ENCODE measurements around the gene PTPRN2. TPM values are rescaled to one million over a fixed set of nuclear protein-coding genes. Genes with fewer than 3 reads are reported as not detected.
"Not testable (repeated sequence)": the region's sequence is repeated elsewhere in the genome, so short reads cannot be mapped to it uniquely, and the experiment has no call there.

Gene PTPRN2
- total and polyA plus RNA-seq, 5 experiments from 2014 or later = 0.69 to 1.5 (median 0.99) TPM

GRCh38 chr7:158377800-158378623 is 209.6 kb downstream of the PTPRN2 start:
- H3K4me3 Mint-ChIP-seq = no peak overlapping the region
- POLR2A ChIA-PET = no interaction called here

GRCh38 chr7:158376839-158377186 is 210.8 kb downstream of the PTPRN2 start:
- H3K4me3 Mint-ChIP-seq, H3K36me3 Mint-ChIP-seq, H3K27ac Mint-ChIP-seq, POLR2A ChIA-PET, ATAC-seq: not testable (repeated sequence)
- DNase-seq = peak in 4 of 10 donors; percentile 3 to 35 (median 17)
- Mint-ChIP-seq H3K27me3 (peaks cover 0 to 17% (median 7%) of the 10 kb centered on the region in 5 donors), H3K9me3 (peaks cover 0 to 17% (median 7%) of the 10 kb centered on the region in 9 donors), H3K4me1 (peaks cover 0 to 11% (median 1%) of the 10 kb centered on the region in 4 donors)

More at GRCh38 chr7:158377800-158378623, 209.6 kb downstream of the PTPRN2 start:
- H3K36me3 Mint-ChIP-seq = peaks cover 0 to 5% (median 0%) of the 10 kb centered on the region in 3 donors
- peaks cover 0 to 11% (median 1%) of the 10 kb centered on the region in 4 donors for H3K4me1 Mint-ChIP-seq
- H3K27me3 Mint-ChIP-seq = peaks cover 0 to 23% (median 9%) of the 10 kb centered on the region in 5 donors
- ATAC-seq = no peak
- H3K27ac Mint-ChIP-seq = peak overlapping the region in 2 of 10 donors; percentile 19 to 22
- no peak for DNase-seq
- H3K9me3 Mint-ChIP-seq = peaks cover 0 to 20% (median 7%) of the 10 kb centered on the region in 9 donors

- ATAC-seq (peak; percentile 63 to 84), DNase-seq (peak in 8 of 10 donors; percentile 5 to 77 (median 29))
- H3K4me1 Mint-ChIP-seq = peaks cover 0 to 11% (median 1%) of the 10 kb centered on the region in 4 donors
- POLR2A ChIA-PET, H3K36me3 Mint-ChIP-seq: not testable (repeated sequence)
- H3K27me3 Mint-ChIP-seq = peaks cover 0 to 15% (median 7%) of the 10 kb centered on the region in 5 donors
- H3K9me3 Mint-ChIP-seq = peaks cover 0 to 17% (median 7%) of the 10 kb centered on the region in 9 donors
- H3K4me3 Mint-ChIP-seq = peak overlapping the region in 1 of 10 donors; percentile 11
- H3K27ac Mint-ChIP-seq = peak overlapping the region in 3 of 10 donors; percentile 44 to 81 (median 52)
These were observed 211.3 kb downstream of the PTPRN2 start for GRCh38 chr7:158376146-158376838.

- DNase-seq (no peak), ATAC-seq (no peak)
- no peak overlapping the region for H3K4me3 Mint-ChIP-seq
- peaks cover 0 to 11% (median 1%) of the 10 kb centered on the region in 4 donors for H3K4me1 Mint-ChIP-seq
- H3K27ac Mint-ChIP-seq = peak overlapping the region in 4 of 10 donors; percentile 1 to 81 (median 30)
- H3K27me3 Mint-ChIP-seq = peaks cover 4 to 12% (median 10%) of the 10 kb centered on the region in 5 donors
- POLR2A ChIA-PET = no interaction called here
- H3K36me3 Mint-ChIP-seq = no peaks in the 10 kb centered on the region
- H3K9me3 Mint-ChIP-seq = peaks cover 0 to 8% (median 4%) of the 10 kb centered on the region in 9 donors
These were observed 212.6 kb downstream of the PTPRN2 start for GRCh38 chr7:158375034-158375433.

- Mint-ChIP-seq H3K27ac (peak overlapping the region in 3 of 10 donors; percentile 18 to 44 (median 43)), H3K4me1 (peaks cover 0 to 11% (median 1%) of the 10 kb centered on the region in 4 donors), H3K9me3 (peaks cover 0 to 5% (median under 1%) of the 10 kb centered on the region in 9 donors), H3K4me3 (no peak overlapping the region), H3K27me3 (peaks cover 4 to 12% (median 10%) of the 10 kb centered on the region in 5 donors), H3K36me3 (no peaks in the 10 kb centered on the region)
- DNase-seq (no peak), ATAC-seq (no peak)
- POLR2A ChIA-PET = no interaction called here
These were observed 213.0 kb downstream of the PTPRN2 start for GRCh38 chr7:158374586-158374985.

GRCh38 chr7:158374146-158374545 is 213.5 kb downstream of the PTPRN2 start:
- ATAC-seq = no peak
- Mint-ChIP-seq H3K4me3 (no peak overlapping the region), H3K9me3 (peaks cover 0 to 2% (median 0%) of the 10 kb centered on the region in 9 donors), H3K36me3 (no peaks in the 10 kb centered on the region), H3K27ac (peak overlapping the region in 1 of 10 donors; percentile 18), H3K4me1 (peaks cover 0 to 11% (median 1%) of the 10 kb centered on the region in 4 donors), H3K27me3 (peaks cover 4 to 12% (median 10%) of the 10 kb centered on the region in 5 donors)
- POLR2A ChIA-PET = no interaction called here
- no peak for DNase-seq

GRCh38 chr7:158373476-158374133 is 214.0 kb downstream of the PTPRN2 start:
- Mint-ChIP-seq H3K27ac (peak overlapping the region in 1 of 10 donors; percentile 18), H3K27me3 (peaks cover 4 to 14% (median 10%) of the 10 kb centered on the region in 5 donors), H3K4me1 (peaks cover 0 to 11% (median 1%) of the 10 kb centered on the region in 4 donors), H3K9me3 (peaks cover 0 to 2% (median 0%) of the 10 kb centered on the region in 9 donors), H3K36me3 (no peaks in the 10 kb centered on the region), H3K4me3 (no peak overlapping the region)
- ATAC-seq = no peak
- DNase-seq = no peak
- POLR2A ChIA-PET = no interaction called here

GRCh38 chr7:158372400-158373342 is 215.0 kb downstream of the PTPRN2 start:
- Mint-ChIP-seq H3K27me3 (peaks cover 4 to 17% (median 10%) of the 10 kb centered on the region in 5 donors), H3K36me3 (no peaks in the 10 kb centered on the region), H3K9me3 (peaks cover 0 to 2% (median 0%) of the 10 kb centered on the region in 9 donors), H3K4me3 (no peak overlapping the region), H3K4me1 (peaks cover 0 to 11% (median 1%) of the 10 kb centered on the region in 4 donors), H3K27ac (no peak overlapping the region)
- ATAC-seq (no peak), DNase-seq (no peak)
- POLR2A ChIA-PET = no interaction called here

- peaks cover 4 to 16% (median 10%) of the 10 kb centered on the region in 5 donors for H3K27me3 Mint-ChIP-seq
- DNase-seq (no peak), ATAC-seq (no peak)
- H3K9me3 Mint-ChIP-seq = no peaks in the 10 kb centered on the region
- peaks cover 0 to 11% (median 1%) of the 10 kb centered on the region in 4 donors for H3K4me1 Mint-ChIP-seq
- H3K27ac Mint-ChIP-seq = no peak overlapping the region
- POLR2A ChIA-PET = no interaction called here
- no peaks in the 10 kb centered on the region for H3K36me3 Mint-ChIP-seq
- no peak overlapping the region for H3K4me3 Mint-ChIP-seq
These were observed 215.8 kb downstream of the PTPRN2 start for GRCh38 chr7:158371856-158372255.

- peak overlapping the region in 2 of 10 donors; percentile 34 to 86 for H3K27ac Mint-ChIP-seq
- H3K4me3 Mint-ChIP-seq = no peak overlapping the region
- DNase-seq (no peak), ATAC-seq (no peak)
- POLR2A ChIA-PET = no interaction called here
- H3K4me1 Mint-ChIP-seq = peaks cover 0 to 2% (median 0%) of the 10 kb centered on the region in 4 donors
- peaks cover 4 to 16% (median 10%) of the 10 kb centered on the region in 5 donors for H3K27me3 Mint-ChIP-seq
- no peaks in the 10 kb centered on the region for H3K9me3 Mint-ChIP-seq
- no peaks in the 10 kb centered on the region for H3K36me3 Mint-ChIP-seq
These were observed 217.8 kb downstream of the PTPRN2 start for GRCh38 chr7:158369866-158370265.

GRCh38 chr7:158369290-158369689 is 218.3 kb downstream of the PTPRN2 start:
- H3K4me3 Mint-ChIP-seq = no peak overlapping the region
- DNase-seq = no peak
- H3K9me3 Mint-ChIP-seq = no peaks in the 10 kb centered on the region
- POLR2A ChIA-PET = no interaction called here
- peaks cover 0 to 1% (median 0%) of the 10 kb centered on the region in 4 donors for H3K4me1 Mint-ChIP-seq
- H3K27me3 Mint-ChIP-seq = peaks cover 2 to 15% (median 8%) of the 10 kb centered on the region in 5 donors
- no peaks in the 10 kb centered on the region for H3K36me3 Mint-ChIP-seq
- H3K27ac Mint-ChIP-seq = peak overlapping the region in 1 of 10 donors; percentile 34
- no peak for ATAC-seq

All from naive thymus-derived CD8-positive, alpha-beta T cell (primary cell).